ENCODE data around the gene UIMC1.

GRCh38 chr5:176921714-176922113 is 84.9 kb downstream of the UIMC1 start:
- no peak for TF ChIP-seq CTCF (conservative IDR thresholded peaks at IDR 0.05; ENCODE audit: low read depth, low read length)
- TF ChIP-seq RFX5 (IDR thresholded peaks at IDR 0.05; ENCODE audit: low read depth, low read length): no peak
- no peak for TF ChIP-seq POLR2A (IDR thresholded peaks at IDR 0.05; ENCODE audit: low read depth, low read length)
- TF ChIP-seq RAD21 (IDR thresholded peaks at IDR 0.05; ENCODE audit: low read length): no peak
- TF ChIP-seq MAZ (IDR thresholded peaks at IDR 0.05; ENCODE audit: borderline replicate concordance, low read depth, low read length): no peak
- TF ChIP-seq SMC3 (IDR thresholded peaks at IDR 0.05; ENCODE audit: low read depth, low read length): no peak
- no peak for TF ChIP-seq ELK1 (IDR thresholded peaks at IDR 0.05; ENCODE audit: borderline replicate concordance, low read depth, low read length)
- no peak for TF ChIP-seq BHLHE40 (IDR thresholded peaks at IDR 0.05; ENCODE audit: low read depth, low read length)
- TF ChIP-seq CHD1 (IDR thresholded peaks at IDR 0.05; ENCODE audit: low read depth, low read length): no peak
- no peak for TF ChIP-seq USF2 (IDR thresholded peaks at IDR 0.05; ENCODE audit: low read depth, low read length)
- TF ChIP-seq FOS (IDR thresholded peaks at IDR 0.05; ENCODE audit: low read depth, low read length): no peak
- no peak for TF ChIP-seq MXI1 (IDR thresholded peaks at IDR 0.05; ENCODE audit: borderline replicate concordance, low read depth, low read length)
- no peak for TF ChIP-seq RCOR1 (IDR thresholded peaks at IDR 0.05; ENCODE audit: insufficient replicate concordance, low read length)
- no peak for TF ChIP-seq CEBPB (IDR thresholded peaks at IDR 0.05; ENCODE audit: low read depth, low read length)

Data from IMR-90 (cell line).